Activated effector memory CD4-positive, alpha-beta T cell treated with Interleukin-2 at 50 U/mL for 16 hours (primary cell): ENCODE results near the gene HOXC4.
"Not testable (repeated sequence)": the region's sequence is repeated elsewhere in the genome, so short reads cannot be mapped to it uniquely, and the experiment has no call there.

Experiments
- DNase-seq: peaks from one replicate; pipeline ENCODE4 v3.0.0-alpha.2; 2020

Gene HOXC4

DNA sequence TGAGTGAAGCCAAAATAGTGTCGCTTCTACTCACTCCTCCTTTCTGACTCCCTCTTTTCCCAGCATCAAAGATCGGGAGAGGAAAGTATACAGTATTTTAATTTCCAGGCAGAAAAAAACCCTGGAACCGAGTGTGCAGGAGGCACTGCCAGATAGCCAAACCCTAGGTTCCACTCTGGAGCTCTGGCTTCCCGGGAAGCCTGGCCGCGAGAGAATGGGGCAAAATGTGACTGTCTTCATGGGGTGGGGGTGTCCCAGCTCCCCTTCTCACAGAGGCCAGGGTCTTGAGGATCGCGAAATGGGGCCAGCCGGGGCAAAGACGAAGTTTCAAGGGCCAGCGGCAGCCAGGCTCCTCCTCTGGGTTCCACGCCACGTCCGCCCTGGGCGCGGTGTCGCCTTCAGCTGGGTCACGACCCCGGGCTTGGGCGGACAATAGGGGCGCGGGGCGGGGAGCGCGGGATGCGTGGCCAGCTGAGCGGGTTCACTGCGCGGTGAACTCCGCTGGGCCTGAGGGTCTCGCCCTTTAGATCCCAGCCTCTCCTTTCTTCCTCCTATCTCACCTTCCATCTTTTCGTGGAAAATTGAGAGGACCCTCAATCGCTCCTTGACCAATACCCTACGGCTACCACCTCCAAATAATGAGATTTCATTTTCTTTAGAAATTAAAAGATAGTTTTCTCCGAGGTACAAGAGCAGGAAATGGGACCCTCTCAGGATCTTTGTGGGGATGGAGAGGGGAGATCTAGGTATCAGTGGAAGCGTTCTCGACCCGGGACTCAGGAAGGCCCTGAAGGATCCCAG lies 6.7 kb downstream of the HOXC4 start:
- DNase-seq, result no peak

DNA sequence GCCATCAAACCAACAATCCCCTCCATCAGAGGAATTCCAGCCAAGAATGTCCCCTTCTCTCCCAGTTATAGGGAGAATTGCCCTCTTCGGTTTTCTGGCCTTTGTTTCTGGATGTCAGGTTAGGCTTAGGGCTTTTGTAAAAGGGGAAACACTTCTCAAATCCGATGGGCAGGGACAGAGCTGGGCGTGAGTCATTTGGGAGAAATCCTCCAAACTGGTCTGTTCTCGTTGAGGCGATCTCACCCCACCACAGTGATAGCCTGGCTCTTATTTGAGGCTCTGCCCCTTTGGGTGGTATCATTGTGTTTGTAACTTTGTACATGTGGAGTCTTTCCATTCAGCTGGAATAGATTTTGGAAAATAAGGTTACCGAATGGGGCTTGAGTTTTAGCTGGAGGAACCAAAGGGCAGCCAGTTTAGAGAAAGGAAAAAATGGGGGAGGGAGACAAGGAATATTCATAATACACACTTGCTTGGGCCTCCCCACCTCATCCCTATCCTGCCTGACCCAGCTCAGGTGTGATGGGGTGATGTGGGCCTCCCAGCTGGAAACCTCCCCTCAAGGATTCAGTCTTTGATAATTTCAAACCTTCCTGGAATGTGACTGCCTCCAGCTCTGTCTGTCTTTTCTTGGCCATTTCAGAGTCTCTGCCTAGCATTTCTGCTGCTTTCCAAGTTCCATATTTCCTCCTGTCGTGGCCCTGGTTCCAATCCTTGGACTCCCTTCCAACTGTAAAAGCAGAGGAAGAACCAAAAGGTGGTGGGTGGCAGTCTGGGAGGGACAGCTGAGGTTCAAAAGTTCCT lies 7.5 kb downstream of the HOXC4 start:
- DNase-seq, result no peak

DNA sequence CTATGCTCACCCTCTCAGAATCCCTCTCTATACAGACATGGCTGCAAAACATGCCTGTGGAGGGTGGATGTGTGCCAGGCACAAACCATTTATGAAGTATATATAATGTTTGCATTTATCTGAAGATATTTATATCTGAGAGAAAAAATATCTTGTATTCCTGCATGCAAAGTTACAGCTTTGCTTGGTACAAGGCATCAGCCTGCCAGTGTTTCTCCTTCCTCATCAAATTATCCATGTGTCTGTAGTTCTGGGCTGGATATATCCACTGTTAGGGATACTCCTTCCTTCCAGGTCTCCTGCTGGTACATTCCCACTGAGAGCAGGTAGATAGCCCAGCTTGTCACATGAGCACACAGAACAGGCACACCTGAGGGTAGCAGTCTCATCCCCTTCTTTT lies 12.0 kb downstream of the HOXC4 start:
- no peak for DNase-seq

DNA sequence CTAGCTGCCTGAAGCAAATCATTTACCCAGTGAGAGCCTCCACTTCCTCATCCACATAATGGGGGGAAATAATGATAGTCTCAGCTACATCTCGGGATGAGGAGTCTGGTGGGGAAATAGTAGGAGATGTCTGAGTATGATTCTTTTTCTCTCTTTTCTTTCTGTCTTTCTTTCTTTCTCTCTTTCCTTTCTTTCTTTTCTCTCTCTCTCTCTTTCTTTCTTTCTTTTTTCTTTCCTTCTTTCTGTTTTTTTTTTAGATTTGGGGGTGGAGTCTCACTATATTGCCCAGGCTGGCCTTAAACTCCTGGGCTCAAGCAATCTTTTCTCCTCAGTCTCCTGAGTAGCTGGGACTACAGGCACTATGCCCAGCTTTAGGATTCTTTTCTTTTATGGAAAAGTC lies 12.8 kb downstream of the HOXC4 start:
- DNase-seq, result no peak

DNA sequence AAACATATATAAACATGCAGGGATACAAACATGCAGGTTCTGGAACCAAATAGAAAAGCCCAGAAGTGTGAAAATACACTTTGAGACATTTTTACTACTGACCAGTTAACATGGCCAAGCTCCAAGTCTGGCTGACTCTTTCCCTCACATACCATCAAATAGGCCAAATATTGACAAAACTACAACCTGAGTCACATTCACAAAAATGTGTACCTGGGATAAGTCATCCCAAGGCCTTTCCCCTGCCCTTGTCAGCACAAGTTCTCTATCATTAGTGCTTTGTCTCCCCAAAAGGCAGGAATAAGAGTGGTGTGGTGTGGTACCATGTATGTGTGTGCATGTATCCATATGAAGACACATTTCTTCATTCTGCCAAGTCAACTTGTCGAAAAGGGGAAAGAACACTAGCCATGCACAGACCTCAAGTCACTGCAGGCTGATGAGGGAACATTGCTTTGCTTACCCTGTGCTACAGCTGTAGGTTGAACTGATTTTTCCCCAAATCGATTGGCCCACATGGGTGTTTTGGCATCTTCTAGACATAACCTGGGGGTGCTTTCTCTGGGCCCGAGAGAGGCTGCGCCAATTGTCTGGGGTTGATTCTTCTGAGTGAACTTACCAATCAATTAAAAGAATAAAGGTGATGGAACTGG lies 14.9 kb downstream of the HOXC4 start:
- no peak for DNase-seq

DNA sequence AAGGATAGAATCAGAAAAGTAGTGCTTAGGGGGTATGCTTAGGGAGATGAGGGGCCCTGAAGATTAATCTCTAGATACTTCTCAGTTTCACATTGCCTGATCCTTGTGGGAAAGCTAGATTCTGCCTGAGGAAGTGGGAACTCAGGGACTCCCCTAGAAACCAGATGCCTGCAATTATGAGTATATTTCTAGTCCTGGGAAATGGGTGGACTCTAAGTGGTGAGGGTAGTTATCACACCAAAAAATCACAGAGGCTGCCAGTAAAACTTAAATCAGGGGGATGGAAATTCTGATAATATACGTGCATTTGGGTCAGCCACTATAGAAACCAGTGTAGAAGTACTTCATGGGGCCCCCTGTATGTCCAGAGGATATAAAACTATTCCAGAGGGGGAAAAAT lies 18.3 kb downstream of the HOXC4 start:
- DNase-seq, result no peak

DNA sequence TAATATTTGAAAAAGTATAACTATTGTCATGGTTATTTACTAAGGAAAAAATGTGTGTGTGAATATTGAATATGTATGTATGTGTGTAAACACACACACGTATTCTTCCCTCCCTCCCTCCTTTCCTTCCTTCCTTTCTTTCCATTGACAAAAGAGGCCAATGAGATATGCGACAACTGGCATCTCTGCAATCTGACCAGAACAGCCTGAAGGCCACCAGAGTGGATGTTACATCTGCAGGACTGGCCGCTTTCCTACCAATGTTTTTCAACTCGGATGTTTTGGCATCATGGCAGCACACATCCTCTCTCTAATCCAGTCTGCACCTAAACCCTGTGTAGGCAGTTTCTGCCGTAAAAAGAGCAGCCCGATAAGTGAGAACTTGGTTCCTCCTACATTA lies 20.7 kb downstream of the HOXC4 start:
- no peak for DNase-seq

DNA sequence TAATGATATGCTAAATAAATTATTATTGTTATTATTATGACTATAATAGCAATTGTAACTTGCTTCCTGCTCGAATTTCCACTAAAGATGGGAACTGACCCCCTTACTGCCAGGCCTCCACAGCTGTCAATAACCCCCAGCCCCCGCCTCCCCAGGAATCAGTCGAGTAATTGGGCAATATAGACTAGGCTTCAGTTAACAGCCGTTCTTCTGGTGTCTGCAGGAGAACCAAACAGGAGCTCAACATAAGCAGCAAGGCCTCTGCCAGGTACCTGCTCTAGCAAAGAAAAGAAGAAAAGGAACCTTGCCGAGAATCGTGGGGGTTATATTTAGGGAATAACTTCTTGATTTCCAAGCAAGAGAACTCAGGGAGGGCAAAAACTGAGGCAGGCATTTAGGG lies 21.8 kb downstream of the HOXC4 start:
- no peak for DNase-seq

DNA sequence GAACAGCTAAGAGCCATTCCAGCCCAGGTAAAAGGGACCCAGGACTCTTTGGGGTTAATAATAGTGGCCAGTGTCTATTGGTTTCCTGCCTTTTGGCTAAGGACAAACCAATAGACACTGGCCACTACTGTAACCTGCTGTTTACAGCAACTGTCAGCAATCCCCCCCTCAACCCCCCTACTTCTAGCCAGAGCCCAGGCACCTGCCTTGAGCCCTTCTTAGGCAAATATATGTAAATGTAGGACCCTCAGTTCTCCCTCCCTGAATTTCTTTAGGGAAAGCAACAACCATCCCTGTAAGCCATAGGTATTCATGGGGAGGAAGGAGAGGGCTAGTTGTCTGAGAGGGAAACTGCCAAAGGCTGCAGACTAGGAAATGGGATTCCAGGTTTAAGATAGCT lies 22.3 kb downstream of the HOXC4 start:
- no peak for DNase-seq

DNA sequence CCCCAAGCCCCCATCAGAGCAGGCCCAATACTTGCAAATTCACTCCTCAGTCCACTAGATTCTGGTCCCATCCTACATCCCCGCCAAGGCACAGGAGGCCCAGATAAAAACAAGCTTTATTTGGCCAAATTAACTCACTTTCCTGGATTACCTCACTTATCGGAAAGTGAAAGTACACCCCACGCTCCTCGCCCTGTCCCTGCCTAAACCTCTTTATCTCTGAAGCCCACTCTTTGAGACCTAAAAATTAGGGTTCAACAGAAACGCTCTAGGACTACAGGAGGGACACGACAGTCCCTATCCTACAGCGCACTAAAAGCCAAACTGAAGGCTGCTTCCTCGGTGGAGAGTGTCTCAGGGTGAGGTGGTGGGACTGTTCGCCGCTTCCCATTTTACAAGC lies 24.2 kb downstream of the HOXC4 start:
- not testable (repeated sequence) for DNase-seq

DNA sequence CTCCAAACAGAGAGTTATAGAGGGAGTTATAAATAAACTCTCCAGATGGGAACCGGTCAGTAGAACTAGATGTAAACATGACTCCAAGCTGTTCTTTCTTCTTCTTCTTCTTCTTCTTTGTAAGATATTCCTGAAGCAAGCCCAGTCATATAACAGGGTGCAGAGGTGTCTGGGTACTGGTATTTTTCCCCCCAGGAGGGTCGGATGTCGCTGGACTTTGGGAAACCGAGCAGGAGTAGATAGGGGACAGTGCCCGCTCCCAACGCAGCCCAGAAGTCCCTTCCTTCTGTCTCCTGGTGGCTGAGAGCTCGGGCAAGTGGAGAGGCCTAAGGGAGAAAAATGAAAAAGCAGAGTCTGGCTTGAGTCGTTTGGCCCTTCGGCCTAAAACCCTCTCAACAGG lies 25.5 kb downstream of the HOXC4 start:
- DNase-seq, result not testable (repeated sequence)

DNA sequence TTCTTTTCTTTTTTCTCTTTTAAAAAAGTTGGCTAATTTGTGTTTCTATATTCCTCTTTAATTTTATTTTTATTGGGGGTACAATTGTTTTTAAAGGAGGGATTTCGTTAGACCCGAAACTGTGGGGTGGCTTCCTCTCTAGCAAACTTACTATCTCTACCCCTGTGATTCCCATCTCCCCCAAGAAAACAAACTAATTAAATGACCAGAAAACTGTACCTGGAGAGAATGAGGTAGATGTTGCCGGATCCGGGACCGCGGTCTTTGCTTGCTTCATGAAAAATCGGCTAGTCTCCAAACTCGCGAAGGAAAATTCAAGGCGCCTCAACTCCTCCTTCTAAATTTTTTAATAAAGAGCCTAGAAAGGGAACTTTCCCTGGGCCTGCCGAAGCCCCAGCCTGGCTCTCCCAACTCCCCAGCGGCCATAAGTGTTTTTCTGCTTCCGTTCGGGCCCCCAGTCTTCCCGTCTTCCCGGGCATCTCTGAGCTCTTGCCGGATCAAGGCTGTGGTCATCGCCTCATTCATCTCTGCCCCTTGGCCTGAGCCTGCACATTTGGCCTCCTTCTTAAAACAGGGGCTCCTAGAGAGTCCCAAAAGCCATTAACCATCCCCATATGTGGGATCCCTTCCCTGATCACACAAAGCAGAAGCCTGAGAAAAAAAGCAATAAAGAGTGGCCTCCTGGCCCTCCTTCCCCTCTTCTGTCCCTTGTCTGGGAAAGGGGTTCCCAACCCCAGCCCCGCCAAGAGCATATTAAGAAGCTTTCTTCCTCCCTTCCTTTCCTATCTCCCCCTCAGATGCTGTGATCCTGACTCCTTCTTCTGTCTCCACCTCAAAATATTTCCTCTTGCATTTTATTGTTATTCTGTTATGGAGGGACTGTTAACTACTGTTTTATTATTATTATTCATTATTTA lies 26.6 kb downstream of the HOXC4 start:
- DNase-seq, result not testable (repeated sequence)

DNA sequence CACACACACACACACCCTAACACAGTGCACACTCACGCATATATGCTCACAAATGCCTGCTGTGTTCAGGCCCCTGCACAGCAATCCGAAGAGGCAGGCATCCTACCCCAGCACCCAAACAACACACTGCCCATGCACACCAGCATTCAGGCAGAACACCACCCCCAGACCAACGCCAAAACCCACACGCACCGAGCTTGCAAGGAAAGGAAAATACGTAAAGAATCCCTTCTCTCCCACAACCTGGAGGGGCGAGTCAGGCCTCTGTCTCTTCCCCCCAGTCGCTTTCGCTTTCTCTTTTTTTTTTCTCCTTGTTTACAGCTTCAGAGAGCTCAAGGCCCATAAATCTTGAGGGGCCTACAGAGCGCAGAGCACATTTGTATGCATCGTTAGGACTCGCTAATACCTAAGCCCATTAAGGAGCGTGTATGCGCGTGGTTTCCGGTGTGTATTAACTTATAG lies 27.4 kb downstream of the HOXC4 start:
- DNase-seq, result peak; percentile 9

DNA sequence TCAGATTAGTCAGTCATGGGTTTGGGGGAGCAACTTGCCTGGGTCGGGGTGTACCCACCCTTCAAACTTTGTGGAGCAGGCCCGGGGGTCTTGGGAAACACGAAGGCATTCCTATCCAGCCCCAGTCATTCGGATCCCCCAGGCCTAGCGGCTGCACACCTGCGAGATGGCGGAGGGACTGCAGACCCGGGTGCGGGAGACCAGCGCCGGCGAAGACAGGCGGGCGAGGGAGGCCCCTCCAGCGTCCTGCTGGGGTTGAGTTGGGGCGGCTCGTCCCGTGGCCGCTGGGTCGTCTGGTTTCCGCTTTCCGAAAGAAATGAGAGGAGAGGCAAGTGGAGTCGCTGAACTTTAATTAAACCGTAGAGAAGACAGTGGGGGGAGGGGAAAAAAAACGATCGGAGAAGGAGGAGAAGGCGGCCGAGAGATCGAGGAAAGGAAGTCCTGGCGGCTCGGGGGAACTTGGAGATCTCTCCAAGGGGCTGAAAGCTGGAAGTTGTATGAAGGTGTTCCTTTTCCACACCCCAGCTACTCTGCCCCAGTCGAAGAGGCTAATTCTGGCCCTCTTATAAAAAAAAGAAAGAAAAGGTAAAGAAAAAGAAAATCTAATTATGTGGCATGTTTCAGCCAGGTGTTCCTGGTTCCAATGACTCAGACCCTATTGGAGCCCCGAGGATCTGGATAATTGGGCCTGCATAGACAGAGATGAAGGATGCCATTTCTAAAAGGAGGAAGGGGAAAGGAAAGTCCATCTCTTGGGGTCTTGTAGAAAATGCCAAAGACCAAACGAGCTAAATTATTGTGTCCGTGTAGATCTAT lies 28.2 kb downstream of the HOXC4 start:
- peak; percentile 2 for DNase-seq

DNA sequence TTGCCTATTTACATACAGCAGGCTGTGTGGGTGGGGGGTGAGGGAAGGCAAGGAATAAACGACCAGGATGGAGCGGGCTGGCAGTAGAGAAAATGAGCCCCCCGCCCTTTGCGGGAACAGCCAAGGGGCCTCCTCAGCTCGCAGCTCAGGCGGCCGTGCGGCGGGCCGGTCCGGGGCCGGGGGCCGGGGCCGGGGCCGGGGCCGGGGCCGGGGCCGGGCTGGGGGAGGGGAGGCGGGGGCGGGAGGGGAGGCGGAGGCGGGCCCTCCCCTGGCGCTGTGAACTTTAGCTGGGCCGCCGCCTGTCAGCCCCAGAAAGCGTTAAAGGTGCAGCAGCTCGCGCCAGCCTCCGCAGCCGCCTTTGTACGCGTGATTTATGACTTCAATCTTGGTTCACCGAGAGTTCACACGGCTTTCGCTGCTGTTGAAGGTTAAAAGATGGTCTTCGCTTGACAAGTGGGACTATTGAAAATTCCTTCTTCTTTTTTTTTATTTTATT lies 28.8 kb downstream of the HOXC4 start:
- peak; percentile 7 for DNase-seq

DNA sequence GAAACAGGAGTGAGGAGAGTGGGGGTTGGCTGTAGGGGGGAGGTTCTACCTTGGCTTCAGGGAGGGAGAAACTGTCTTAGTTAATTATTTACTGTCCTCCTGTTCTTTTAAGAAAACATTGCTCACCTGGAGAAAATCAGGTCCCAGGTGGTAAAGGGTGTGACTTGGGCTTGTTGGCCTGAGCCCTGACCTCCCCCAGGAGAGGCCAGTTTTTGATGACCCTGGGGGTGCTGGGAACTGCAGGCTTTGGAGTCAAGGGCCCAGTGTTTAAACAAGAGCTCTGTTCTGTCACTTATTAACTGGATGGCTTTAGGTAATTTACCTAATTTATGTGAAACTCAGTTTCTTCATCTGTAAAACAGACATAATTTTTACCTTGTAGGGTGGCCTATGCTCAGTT lies 34.4 kb downstream of the HOXC4 start:
- DNase-seq, result not testable (repeated sequence)

DNA sequence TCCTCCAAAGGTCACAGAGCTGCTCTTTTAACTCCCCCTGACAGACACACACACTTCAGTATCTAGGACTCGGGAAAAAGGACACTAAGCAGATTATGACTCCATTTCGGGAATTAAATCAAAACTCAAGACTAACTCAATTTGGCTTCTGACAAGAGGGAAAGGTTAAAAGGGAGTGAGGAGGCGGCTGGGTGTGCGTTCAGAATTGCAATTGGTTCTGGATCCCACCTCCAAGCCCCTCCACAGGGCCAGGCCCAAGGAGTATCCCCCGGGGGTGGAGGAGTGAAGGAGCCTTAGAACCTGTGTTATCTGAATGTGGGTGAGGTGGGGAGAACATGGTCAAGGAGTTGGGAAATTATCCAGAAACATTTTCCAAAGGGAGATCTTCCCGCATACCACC lies 35.8 kb downstream of the HOXC4 start:
- not testable (repeated sequence) for DNase-seq

DNA sequence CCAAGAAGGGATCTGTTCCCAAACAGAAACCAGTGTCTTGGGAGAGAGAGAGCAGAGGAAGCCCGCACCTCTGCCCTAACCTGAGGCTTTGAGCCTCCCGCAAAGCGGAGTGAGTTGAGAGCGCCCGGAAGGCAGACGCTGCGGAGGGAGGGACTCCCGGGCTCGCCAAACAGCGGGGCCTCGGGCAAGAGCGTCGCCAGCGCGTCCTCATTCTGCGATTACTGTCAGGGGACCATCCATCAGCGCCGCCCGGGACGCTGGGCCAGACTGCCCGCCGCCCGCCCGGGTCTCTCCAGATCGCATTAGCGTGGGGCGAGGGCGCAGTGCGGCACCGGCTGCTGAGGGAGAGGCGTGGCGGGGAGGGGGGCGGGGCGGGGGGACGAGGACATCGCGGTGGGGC lies 36.7 kb downstream of the HOXC4 start:
- not testable (repeated sequence) for DNase-seq

DNA sequence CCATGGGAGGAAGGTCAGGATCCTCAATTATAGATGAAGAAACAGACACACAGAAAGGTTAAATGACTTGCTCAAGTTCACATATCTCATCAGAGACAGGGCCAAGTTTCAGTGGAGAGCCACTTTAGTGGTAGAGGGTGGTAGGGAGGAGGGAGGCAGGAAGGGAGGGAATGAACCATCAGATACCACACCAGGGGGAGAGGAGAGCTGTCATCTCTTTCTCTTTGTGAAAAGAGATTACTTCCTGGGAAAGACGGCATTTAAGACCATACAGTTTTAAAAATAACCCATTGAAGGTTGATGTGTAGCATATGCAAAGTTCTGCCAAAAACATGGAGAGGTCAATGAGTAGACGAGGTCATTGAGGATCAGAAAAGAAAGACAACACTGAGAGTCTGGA lies 39.3 kb downstream of the HOXC4 start:
- not testable (repeated sequence) for DNase-seq

DNA sequence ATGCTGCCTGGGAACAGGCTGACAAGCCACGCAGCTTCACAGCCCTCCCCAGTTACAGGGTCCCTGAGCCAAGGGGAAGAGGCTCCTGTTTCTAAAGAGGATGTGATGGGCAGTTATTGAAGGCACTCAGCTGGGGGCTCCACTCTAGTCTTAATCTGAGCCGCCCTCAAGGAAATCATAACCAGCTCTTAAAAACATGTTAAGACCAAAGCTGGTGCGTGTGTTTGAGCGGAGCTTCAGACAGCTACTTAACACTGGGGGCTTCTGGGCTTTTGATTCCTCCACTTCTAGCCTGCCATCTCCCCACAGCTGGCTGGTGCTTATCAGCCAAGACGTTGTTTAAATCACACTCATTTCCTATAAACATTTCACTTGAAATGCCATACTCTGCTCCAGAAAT lies 42.3 kb downstream of the HOXC4 start:
- not testable (repeated sequence) for DNase-seq

DNA sequence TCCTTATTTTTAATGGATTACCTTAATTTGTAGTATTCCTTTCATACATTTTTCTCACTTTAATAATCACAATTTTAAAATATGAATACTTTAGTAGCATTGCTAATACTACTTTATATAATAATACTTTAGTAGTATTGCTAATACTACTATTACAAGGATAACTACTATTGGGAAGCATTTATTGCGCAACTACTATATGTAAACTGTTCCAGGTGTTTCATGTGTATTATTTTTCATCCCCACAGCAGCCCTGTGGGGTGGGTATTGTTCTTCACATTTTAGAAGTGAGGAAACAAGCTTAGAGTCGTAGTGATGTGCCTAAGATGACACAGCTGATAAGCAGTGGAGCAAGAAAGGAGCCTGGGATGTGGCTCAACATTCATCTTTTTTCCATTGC lies 45.0 kb downstream of the HOXC4 start:
- DNase-seq, result not testable (repeated sequence)
